Effector CD8-positive, alpha-beta T cell (primary cell): ENCODE data around the gene GJB4.
"Not testable (repeated sequence)": the region's sequence is repeated elsewhere in the genome, so short reads cannot be mapped to it uniquely, and the experiment has no call there.

ENCODE experiments used
- DNase-seq: peaks from one replicate; lab custom pipeline; 2025; lab: John Stamatoyannopoulos, UW

GJB4 gene

GRCh38 chr1:34800214-34800613, 40.7 kb downstream of the GJB4 start:
- DNase-seq: no peak

DNA sequence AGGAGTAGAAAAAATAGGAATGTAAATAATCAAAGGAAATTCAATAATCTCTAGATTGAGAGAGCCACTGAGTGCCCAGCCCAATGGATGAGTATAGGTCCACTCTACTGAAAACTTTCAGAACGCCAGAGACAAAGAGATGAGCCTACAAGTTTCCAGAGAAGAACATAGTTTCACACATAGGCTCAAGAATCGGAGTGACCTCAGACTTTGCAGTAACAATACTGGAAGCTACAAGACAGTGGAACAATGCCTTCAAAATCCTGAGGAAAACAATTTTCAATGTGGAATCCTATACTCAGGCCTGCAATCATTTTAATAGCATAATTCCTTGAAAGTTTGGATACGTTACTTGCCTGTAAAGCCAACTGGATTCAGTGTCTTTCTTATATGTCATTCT, 44.2 kb downstream of the GJB4 start:
- no peak for DNase-seq

DNA sequence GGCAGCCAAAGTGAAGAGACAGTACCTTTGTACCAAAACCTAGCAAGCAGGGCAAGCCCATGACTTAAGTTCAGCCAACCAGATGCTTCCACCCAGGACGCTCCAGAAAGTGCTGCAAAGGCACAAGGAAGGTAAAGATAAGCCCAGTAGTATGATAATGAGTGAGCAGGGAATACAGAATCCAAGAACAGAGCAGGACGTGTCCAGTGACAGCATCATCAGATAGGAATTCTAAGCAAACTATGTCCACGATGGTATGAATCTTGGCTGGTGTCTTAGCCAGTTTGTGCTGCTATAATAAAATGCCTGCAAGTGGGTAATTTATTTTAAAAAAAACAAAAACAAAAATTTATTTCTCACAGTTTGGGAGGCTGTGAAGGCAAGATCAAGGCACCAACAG, 46.9 kb downstream of the GJB4 start:
- DNase-seq: no peak

DNA sequence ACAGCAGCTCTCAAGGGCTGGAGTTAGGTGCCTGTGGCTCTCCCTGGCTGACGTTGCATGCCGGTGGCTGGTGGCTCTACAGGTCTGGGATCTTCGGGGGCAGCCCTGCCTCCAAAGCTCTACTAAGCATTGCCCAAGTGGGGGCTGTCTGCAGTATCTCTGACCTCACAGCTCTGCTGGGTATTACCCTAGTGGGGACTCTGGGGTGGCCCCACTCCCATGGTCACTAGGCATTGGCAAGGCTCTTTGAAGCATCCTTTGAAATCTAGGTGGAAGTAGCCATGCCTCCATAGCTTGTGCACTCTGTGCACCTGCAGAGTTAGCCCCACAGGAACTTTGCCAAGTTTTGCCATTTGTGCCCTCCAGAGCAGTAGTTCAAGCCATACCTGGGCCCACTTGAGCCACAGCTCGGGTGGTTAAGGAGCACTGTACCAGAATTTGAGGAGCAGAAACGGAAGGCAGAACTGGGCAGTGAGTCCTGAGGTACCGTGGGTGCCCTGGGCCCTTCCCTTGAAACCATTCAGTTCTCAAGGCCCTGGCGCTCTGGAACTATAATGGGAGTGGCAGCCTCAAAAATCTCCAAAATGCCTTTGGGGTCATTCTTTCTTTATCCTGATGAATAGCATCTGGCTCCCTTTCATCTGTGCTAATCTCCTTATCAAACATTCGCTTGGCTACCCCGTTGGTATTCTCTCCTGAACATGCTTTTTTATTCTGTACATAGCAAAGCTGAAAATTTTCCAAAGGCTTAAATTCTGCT, 48.7 kb downstream of the GJB4 start:
- DNase-seq: no peak

- DNase-seq: not testable (repeated sequence)
These were observed 51.2 kb downstream of the GJB4 start for GRCh38 chr1:34810781-34811180.
